Panc1 (cell line): ENCODE measurements around the gene LPAR4.
"Not testable (repeated sequence)": the region's sequence is repeated elsewhere in the genome, so short reads cannot be mapped to it uniquely, and the experiment has no call there.

Source experiments
- CTCF ChIP-seq: fragments of 450-650 bp; IDR thresholded peaks from 2 replicates; pipeline ENCODE4 v1.5.1; 2017; ENCODE audit warnings: mild to moderate bottlenecking
- POLR2AphosphoS5 ChIP-seq: IDR thresholded peaks from 2 replicates; pipeline ENCODE4 v1.6.1; 2012; ENCODE audit warnings: mild to moderate bottlenecking, low read depth, low read length, moderate library complexity
- REST ChIP-seq, 2 experiments: IDR thresholded peaks; 2 replicates each; pipeline ENCODE4 v1.6.1; 2011 to 2012; ENCODE audit warnings: low read depth in 2 of 2, control low read depth in 1 of 2, low read length in 1 of 2, mild to moderate bottlenecking in 1 of 2, moderate library complexity in 1 of 2; ENCODE audit not compliant: insufficient read depth in 1 of 2
- TCF7L2 ChIP-seq: IDR thresholded peaks from 2 replicates; pipeline ENCODE4 v1.6.1; 2011; ENCODE audit warnings: mild to moderate bottlenecking, low read depth, low read length, inconsistent platforms

- not testable (repeated sequence) for TF ChIP-seq REST (IDR thresholded peaks at IDR 0.05; ENCODE audit: insufficient read depth in 1 of 2, low read depth in 2 of 2, low read length in 1 of 2); CTCF; TCF7L2; POLR2AphosphoS5
Measured at GRCh38 chrX:78802526-78802925, 55.0 kb downstream of the LPAR4 start.
